A549 (cell line): ENCODE measurements around the gene GPR55.

Experiments
- BHLHE40 ChIP-seq: IDR thresholded peaks from 2 replicates; pipeline ENCODE4 v1.6.1; 2012; ENCODE audit warnings: low read depth, low read length, inconsistent platforms
- CBX2 ChIP-seq: fragments of 200-600 bp; sonication (generic); IDR thresholded peaks from 2 replicates; pipeline ENCODE4 v1.6.1; 2016; ENCODE audit warnings: low read depth, mild to moderate bottlenecking, borderline replicate concordance
- CTCF ChIP-seq: fragments of >200 bp; sonication (Bioruptor Twin); formaldehyde crosslinking; IDR thresholded peaks from 3 replicates; pipeline ENCODE4 v1.5.1; 2016
- HOXB5 ChIP-seq: fragments of 250-450 bp; sonication (Bioruptor Pico); IDR thresholded peaks from 2 replicates; pipeline ENCODE4 v1.5.0; 2020; ENCODE audit warnings: mild to moderate bottlenecking, moderate library complexity
- MAX ChIP-seq: IDR thresholded peaks from 2 replicates; pipeline ENCODE4 v1.6.1; 2012
- NR3C1 ChIP-seq: fragments of >200 bp; sonication (Bioruptor Twin); formaldehyde crosslinking; IDR thresholded peaks from 3 replicates; pipeline ENCODE4 v1.6.1; 2017
- PHF8 ChIP-seq: fragments of 200-600 bp; sonication (generic); IDR thresholded peaks from 2 replicates; pipeline ENCODE4 v1.6.1; 2016; ENCODE audit warnings: low read depth, mild to moderate bottlenecking, antibody characterized with exemption, moderate library complexity, borderline replicate concordance
- POLR2A ChIP-seq: IDR thresholded peaks from 2 replicates; pipeline ENCODE4 v1.6.1; 2012; ENCODE audit warnings: mild to moderate bottlenecking, low read length
- RAD21 ChIP-seq, 2 experiments: fragments of >200 bp in 1 of 2; sonication (Bioruptor Twin) in 1 of 2; formaldehyde crosslinking in 1 of 2; IDR thresholded peaks in 1 of 2; conservative IDR thresholded peaks in 1 of 2; 2 replicates in 1 of 2; 3 replicates in 1 of 2; pipeline ENCODE4 v1.6.1; 2012 to 2018; ENCODE audit warnings: inconsistent platforms in 1 of 2
- REST ChIP-seq: fragments of 200-600 bp; sonication (generic); IDR thresholded peaks from 2 replicates; pipeline ENCODE4 v1.6.1; 2016; ENCODE audit warnings: antibody characterized with exemption, mild to moderate bottlenecking, moderate library complexity
- USF2 ChIP-seq: fragments of 450-650 bp; IDR thresholded peaks from 2 replicates; pipeline ENCODE4 v1.6.1; 2014; ENCODE audit warnings: antibody characterized with exemption

- TF ChIP-seq MAX (no peak), POLR2A (no peak), RAD21 (conservative IDR thresholded peaks at IDR 0.05 in 1 of 2, IDR thresholded peaks at IDR 0.05 in 1 of 2) (no peak), PHF8 (no peak), BHLHE40 (no peak), REST (no peak), HOXB5 (CRISPR knock-in tag) (no peak), CBX2 (no peak), CTCF (no peak), NR3C1 (no peak), USF2 (no peak)
These were observed 55.0 kb downstream of the GPR55 start for GRCh38 chr2:230869914-230870543.
